ENCODE results near the gene CIT.

Gene CIT

DNA sequence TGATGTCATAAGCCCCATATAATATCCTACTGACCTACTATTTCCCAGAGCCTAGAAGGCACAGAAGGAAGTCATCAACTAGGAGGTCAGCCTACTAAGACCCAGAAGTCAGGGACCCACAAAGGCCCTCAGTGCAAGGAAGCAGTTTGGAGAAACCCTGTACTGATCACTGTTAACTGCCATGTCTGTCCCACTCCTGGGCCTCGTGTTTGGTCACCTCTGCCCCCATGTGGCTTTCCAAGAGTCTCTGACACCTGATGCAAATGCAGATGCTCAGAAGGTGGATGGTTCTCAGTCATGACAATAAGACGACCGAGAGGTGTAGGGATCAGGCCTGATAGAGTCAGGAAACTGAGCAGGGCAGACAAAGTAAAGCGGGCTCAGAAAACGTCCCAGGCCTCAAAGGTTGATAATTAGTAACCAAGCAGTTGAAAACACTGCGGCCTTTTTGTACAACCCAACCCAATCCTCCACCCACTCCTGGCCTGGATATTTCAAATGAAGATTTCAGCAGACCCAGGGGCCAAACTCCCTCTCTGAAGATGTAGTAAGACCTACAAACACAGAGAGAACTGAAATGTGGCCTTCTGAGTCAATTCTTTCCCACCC is 185.8 kb downstream of the CIT start:
- DNase-seq: no peak

DNA sequence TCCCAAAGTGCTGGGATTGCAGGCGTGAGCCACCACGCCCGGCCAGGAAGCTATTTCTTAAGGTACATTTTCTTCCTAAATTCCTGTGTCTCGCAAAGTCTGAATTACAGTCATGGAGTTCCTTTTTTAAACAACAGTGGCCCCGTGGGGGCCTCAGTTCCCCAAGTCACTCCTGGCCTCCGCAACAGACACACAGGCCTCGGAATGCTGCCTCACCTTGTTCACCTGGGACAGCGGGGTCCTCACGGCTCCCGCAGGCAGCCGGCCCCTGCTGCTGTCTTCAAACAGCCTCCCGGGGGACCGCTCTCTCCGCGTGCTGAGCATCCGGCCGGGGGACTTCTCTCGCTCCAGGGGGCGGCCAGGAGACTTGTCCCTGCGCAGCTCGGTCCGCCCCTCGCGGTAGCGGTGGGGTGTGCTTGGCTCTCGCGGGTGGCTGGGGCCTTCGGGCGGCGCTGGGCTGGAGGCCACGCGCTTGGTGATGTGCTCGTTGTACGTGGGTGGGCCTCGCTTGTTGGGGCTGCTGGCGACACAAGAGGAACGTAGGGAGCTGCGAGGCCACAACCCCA is 187.1 kb downstream of the CIT start:
- DNase-seq: no peak

DNA sequence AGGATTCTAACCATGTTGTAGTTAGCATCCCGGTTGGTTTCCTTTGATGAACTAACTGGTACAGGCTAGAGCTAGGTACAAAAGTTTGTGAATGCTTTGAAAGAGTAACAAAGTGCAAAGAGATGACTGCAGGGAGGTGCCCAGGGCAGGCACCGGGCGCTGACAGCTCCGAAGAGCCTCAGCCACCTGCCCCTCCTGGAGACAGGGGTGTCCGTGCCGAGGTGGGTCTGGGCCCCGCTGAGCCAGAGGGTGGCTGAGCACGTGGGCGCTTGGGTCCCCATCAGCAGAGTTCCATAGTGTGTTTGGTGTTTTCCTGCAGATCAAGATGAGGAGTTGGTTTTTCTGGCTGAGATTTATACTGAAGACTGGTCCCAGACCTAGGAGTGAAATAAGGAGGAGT is 189.2 kb downstream of the CIT start:
- no peak for DNase-seq

DNA sequence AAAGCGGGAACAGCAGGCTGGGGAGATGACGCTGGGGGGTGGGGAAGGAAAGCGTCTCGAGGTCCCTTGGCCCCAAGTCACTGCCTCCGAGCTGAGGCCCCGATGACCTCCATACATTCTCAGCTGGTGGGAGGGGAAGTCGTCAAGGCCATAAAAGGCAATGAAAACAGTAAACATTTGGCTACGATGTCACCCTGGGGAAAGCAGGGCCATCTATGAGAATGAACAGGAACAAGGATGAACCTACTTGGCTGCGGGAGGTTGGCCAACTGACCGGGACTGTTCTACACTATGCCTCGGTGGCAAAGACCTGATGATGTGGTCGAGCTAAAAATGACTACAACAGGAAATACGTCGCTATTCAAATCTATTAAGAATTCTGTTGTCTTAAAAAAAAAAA is 189.7 kb downstream of the CIT start:
- DNase-seq: no peak

DNA sequence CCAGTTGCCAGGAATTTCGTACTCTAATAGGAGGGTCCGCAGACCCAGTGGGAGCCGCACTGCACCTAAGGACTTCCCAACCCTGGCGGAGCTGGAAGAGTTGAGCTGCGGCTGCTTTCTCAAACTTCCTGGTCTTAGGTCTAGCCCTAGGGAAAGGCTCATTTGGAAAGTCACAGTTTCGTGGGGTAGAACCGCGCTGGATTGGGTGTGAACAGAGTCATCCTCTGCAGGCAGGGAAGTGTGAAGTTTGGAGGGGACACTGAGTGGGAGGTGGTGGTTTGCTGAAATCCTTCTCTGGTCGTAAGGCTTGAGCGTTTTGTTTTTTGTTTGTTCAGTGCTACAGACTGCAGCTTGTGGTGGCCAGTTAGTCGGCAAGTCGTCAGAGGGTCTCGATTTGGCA is 190.3 kb downstream of the CIT start:
- DNase-seq: no peak

DNA sequence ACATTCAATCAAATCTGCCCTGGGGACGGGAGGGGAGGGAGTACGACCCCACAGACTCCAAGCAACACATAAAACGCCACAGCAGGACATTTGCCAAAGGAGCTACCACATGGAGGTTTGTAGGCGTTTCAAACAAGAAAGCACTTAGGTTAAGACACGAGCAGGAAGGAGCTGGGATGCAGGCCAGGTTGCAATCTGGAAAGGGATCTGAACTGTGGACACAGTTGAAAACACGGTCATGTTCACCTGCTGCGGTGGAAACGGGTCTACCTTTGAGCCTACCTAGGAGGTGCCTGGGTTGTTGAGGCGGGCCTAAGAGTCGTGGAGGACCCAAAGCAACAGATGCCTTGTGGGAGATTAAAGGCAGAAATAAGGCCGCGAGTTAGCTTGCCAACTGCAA is 190.8 kb downstream of the CIT start:
- DNase-seq: no peak

DNA sequence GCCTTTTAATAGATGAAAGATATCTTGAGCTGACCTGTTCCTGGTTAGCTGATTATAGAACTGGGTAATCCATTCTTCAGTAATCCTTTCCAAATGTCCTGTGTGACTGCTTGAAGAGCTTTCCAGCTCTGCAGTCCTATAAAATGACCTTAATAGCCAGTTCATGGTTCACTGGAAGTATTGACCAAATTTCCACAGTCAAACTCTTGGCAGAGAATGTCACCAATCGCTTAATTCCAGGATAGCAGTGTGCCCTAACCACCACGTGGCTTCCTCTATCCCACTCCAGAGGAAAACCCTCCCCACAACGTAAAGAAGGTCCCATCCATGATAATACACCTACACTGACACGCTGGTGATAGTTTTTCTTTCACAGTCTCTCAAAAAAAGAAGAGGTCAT is 191.7 kb downstream of the CIT start:
- no peak for DNase-seq

DNA sequence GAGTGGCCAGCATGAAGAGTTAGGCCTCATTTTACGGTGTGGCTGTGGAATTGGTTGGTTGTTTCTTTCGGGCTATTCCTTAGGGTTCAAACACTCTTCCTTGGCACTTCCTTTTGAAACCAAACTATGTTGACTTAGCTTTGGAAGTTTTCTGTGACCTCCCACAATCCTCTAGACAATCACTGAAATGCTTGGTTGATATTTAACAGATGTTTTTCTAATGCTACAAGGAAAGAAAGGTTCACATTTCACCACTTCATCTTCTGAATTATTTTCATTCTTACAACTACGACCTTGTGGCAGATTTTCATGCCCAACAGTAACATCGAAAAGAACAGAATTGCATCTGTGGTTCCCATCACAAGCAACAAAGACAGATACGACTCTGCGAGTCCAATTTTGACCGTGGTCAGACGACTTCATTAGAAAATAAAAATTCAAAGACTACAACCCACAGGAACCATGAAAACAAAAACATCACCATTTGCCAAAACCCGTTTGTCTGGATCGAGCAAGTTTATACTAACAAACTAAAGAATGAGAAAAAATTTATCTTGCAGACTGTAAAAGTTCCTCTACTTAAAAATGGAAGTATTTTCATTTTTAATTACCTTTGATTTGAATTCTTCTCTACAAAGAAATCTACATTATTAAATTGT is 192.3 kb downstream of the CIT start:
- no peak for DNase-seq

DNA sequence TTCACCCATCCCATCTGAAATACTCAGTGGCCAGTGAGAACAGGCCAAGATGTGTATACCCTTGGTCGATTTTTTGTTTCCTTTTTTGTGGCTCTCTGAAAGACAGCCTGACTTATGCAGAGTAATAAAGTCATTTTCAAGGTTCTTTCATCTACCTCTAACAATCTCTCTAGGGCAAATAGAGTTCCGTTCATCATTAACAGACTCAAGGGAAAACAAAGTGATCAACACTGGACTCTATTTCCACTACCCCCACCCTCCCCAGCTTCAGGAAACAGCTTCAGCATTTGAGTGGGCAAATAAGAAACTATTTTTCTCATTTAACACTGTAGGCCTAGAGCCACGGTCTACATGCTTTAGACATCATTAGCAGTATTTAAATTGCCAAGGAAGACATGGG is 193.3 kb downstream of the CIT start:
- DNase-seq: no peak

DNA sequence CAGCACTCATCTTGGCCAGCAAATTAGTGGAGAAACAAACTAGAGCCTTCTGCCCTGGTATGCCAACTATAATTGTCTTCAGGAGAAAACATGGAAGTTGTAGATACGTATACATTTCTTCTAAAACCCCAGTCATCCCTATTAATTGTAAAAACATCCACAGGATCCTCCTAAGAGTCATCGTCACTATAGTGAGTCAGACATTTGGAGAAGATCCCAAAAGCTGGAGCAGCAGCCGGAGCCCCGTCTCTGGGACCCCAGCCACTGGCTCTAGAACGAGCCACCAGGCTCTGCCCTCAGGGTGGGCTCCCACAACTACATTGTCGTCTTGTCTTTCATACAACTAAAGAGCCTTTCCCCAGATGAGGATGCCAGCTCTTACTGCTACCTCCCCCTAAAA is 193.7 kb downstream of the CIT start:
- DNase-seq: no peak

DNA sequence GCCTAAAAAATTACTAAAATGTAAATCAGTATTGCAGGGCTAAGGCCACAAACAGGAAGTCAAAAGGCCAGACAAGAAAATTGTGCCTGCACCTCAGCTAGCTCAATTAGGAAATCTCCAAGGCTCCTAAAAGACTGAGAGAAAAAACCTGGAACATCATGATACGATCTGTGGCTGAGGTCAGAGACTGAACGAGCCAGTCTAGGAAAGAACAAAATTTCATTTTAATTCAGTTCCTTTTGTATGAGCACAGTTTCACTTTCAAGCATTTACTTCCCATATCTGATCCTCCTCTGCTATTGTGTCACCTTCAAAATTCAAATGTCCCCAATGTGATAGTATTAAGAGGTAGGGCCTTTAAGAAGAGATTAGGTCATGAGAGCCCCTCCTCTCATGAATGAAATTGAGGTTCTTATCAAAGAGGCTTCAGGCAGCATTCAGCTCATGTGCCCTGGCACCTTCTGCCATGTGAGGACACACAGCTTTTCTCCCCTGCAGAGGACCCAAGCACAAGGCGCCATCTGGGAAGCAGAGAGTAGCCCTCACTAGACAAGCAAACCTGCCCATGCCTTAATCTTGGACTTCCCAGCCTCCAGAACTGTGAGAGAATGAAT is 194.4 kb downstream of the CIT start:
- no peak for DNase-seq

DNA sequence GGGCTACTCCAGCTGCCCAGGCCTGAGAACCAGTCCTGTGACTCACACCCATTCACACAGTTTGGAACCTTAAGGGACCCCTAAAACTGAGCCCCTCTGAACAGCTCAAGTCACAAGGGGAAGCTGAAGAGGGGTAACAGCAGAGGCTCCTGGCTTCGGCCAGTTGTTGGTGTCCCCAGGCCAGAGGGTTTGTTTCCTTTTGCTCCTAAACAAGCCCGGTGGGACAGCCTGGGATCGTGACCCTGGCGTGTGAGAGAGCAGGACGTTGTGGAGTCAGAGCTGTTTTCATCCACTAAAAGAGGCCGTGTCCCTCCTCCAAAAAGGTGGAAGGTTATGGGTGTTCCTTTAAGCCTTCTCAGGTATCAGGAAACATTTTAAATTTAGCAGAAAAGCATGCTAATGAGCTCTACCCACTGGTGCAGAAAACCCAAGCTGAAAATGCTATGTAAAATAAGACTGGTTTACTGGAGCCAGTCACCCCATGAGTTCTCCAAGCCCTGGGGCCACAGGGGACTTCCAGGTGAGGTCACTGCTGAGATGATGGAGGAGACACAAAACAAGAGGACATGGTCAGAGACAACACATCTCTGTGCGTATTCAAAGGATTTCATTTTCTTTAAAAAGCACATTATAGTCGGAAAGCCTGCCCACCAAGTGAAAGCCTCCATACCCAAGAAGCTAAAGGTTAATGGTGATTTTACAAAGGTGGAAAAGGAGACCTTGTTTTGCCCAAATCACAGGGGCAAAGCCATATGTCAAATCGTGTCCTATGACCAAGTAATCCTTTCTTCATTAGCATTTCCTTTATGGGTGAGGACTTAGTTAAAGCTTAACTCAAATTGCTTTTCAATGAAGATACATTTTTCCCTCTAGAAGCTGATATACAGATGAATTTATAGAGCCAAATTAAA is 195.1 kb downstream of the CIT start:
- no peak for DNase-seq

DNA sequence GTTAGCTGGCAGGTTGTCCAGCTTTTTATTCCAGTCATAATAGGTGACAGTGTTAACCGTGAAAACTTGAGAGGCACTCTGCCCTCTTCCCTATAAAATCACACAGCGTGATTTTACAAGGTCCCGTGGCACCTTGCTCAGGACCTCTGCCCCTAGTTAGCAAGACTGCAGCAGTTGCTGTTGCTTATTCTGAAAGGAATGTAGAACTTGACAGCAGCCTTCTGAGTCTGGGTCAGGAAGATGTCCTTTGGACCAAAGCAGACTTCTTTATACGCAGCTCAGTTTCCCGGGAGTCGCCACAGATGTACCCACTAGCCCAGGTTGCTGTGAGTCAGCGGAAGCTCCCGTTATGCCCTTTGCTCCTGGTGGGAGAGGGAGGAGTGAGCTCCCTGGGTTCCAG is 196.0 kb downstream of the CIT start:
- DNase-seq: no peak

DNA sequence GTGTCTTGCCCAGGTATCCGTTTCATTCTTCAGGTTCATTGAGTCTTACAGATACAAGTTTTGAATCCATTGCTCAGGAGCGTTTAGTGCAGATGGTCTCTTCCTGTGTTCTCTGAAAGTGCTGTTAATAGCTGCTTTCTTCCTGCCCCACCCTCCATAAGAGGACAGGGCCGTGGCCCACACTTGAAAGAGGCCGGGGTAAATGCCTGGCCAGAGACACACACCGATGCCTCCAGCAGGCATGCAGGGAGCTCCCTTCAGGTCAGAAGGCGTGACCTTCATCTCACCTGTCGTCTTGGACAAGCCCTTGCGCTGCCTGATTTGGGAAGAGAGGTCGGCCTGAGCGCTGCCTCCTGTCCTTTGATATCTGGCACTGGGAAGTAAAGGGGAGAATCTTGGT is 197.6 kb downstream of the CIT start:
- no peak for DNase-seq

DNA sequence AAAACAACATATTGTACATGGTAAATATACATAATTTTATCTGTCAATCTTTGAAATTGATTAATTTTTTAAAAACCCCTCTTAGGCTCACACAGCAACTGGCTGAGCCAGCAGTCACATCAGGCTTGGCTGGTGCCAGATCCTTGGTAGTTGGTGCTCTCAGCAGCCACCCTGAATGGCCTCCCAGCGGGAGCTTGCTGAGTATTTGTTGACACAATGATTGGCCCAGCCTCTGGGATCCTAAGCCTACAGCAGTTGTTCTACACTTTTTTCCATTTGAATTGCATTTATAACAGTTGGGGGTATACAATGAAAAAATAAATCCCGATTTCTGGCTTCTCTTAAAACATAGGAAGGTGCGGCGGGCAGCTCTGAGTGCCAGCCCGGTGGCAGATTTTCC is 198.0 kb downstream of the CIT start:
- DNase-seq: no peak

DNA sequence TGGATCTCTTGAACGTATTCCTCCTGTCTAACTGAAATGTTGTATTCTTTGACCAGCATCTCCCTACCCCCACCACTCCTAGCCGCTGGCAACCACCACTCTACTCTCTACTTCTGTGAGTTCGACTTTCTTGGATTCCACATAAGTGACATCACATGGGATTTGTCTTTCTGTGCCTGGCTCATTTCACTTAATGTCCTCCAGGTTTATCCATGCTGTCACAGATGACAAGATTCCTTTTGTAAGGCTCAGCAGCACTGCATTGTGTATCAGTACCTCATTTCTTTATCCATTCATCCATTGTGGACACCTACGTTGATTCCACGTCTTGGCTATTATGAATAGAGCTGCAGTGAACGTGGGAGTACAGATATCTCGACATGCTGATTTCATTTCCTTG is 198.7 kb downstream of the CIT start:
- no peak for DNase-seq

DNA sequence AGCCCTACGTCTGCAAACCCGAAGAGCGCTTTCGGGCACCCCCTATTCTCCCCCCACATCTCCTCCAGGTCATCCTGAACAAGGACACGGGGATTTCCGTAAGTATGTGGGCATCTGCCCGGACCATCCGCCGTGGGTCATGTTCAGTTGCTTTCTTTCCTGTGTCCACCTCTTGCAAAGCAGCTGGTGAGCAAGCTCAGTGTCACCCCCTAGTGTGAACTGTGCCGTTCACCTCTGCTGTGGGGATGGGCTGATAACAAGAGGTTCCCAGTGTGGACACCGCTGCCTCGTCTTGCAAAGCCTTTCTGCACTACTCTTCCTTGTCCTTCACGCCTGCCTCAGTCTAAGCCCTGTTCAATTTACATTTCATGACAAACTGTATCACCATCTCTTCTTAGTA is 200.5 kb downstream of the CIT start:
- no peak for DNase-seq

DNA sequence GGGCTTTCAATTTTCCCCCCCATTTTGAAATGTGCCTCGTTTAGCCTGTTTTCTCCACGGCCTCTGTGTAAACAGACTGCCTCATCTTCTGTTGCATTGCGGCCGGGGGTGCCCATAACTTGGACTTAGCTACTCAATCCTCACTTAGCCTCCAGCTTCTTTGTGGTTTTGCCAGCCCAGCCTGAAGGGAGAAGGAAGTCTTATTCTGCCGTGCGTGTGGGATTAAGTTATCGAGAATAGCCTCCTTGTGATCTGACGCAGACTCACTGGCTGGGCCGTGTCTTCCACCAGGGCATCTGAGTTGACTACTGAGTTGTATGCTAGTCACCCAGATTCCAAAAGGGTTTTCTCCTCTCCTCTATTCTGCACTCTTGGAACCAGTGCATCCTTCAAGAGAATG is 201.1 kb downstream of the CIT start:
- no peak for DNase-seq

DNA sequence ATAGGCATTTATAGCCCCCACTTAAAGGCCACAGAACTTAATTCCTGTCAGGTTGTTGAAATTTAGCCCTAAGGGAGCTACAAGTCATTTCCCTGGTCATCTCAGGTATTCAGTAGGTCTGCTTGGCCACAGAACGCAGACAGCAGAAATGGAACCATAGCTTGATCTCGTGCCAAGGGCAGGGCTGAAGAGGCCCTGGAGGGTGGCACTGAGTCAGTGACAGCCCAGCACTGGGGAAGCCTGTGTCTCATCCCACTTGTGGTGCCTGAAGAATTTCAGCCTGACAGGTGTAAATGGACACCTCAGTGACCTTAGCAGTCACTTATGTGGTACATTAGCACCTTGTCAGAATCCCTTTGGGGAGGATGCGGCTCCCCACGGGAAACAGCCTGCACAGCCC is 202.6 kb downstream of the CIT start:
- DNase-seq: no peak

DNA sequence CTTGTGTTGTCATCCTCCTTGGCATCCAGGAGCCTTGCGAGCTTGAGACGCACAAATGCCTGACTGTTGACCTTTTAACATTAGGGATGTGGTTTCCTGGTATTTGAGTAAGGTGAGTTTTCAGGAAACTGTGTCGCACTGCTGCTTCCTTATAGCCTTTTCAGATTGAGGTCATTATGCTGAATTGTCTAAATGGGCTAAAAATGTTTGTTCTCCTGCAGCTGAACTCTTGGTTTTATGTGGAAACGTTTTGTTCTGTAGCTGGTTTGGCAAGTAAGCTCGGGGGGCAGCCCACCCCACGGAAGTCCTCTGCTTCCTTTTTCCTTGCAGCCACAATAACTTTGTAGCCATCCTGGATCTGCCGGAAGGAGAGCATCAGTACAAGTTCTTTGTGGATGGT is 203.5 kb downstream of the CIT start:
- no peak for DNase-seq

DNA sequence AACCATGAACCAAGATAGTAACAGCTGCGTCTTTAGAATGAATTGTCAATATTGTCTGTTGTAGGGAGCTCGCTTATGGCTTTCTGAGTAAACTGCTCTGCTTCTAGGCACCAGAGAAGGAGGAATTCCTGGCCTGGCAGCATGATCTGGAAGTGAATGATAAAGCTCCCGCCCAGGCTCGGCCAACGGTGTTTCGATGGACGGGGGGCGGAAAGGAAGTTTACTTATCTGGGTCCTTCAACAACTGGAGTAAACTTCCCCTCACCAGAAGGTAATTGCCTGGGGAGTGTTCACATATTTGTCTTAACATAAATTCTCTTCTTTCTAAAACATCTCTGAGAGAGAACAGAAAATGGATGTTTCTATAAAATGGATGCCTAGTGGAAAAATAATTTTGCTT is 204.9 kb downstream of the CIT start:
- no peak for DNase-seq

DNA sequence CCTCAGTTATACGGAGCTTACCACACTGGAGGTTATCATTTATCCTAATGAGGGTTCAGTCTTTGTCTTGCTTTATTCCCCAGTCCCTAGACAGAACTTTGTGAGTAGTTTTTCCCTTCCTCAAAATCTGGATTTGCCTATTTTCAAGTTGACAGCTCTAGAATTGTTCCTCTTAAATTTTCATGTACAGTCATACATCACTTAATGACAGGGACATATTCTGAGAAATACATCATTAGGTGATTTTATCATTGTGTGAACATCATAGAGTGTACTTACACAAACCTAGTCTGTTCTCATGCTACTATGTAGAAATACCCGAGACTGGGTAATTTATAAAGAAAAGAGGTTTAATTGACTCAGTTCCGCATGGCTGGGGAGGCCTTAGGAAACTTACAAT is 206.1 kb downstream of the CIT start:
- DNase-seq: no peak

DNA sequence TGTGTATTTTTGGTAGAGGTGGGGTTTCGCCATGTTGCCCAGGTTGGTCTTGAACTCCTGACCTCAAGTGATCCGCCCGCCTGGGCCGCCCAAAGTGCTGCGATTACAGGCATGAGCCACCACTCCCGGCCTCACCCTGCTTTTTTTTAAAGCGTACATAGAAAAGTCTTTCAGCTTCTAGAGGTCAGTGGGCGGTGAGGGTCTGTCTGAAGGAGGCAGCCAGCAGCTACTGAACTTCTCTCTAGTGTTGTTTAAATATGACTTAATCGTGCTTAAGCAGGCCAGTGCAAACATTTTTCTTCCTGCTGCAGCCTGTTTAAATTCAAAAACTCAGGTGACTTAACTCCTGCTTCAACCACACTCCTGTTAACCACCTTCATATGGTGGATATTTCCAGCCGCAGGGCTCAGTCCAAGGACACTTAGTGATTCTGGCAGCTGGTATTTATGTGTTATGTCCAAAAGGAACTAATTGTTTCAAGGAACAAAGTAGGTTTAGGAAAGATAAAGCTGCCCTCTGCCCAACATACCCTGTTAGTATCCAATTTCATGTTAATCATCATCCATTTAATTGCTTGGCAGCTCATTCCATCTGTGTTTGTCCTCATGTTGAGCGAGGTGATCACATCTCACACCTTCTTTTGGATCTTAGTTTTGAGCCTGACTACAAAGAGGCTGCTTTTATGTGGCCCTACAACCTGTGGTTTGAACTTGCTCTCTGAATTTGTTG is 207.2 kb downstream of the CIT start:
- no peak for DNase-seq
